Vein endothelial cell (primary cell): ENCODE measurements around the gene ADCYAP1R1. TPM values are rescaled to one million over a fixed set of nuclear protein-coding genes. Genes with fewer than 3 reads are reported as not detected.

Source experiments
- small RNA-seq: library from RNA; depleted of rRNA; stranded (forward); fragments of <200 nt; gene quantifications from one replicate; pipeline ENCODE3, GENCODE V24; 2012
- total RNA-seq: library from RNA; depleted of rRNA; stranded (reverse); fragments of >200 nt; gene quantifications from 2 replicates; pipeline ENCODE4 v1.2.3, GENCODE V29; 2012

Gene ADCYAP1R1
- 0.19 and 0.33 TPM in 2 replicates for total RNA-seq

GRCh38 chr7:31051598-31052486, at the start of gene ADCYAP1R1:
TSS of gene ADCYAP1R1 (plus strand) at chr7:31052308. CDS start at chr7:31063265, 10,957 bp downstream.

Small RNAs within 50 kb of the gene (small RNA-seq; reads per million reads assigned to genes)
- not detected for gene AC006466.1

Other genes starting within 250 kb of the ADCYAP1R1 start
- gene AQP1, start 140.5 kb upstream of the ADCYAP1R1 start, total RNA-seq, result 1.6 and 4.9 TPM in 2 replicates
- gene GHRHR, start 88.4 kb upstream of the ADCYAP1R1 start, total RNA-seq, result not detected in 2 replicates